HepG2 (cell line): ENCODE measurements around the gene ARCN1. TPM values are rescaled to one million over a fixed set of nuclear protein-coding genes. Genes with fewer than 3 reads are reported as not detected.
A peak's percentile ranks its signal among the peaks of the same experiment; 100 is the strongest.
"Not testable (repeated sequence)": the region's sequence is repeated elsewhere in the genome, so short reads cannot be mapped to it uniquely, and the experiment has no call there.

ENCODE experiments used
- ATAC-seq: fragments of 200-7000 bp; cut with Tn5 transposase; 3 replicates; pipeline ENCODE4 v1.9.1; 2020; ENCODE audit warnings: mild to moderate bottlenecking, moderate library complexity
- BruUV-seq: library from RNA; stranded (reverse); fragments of 400-500 nt; replicated peaks from 2 replicates; lab custom pipeline; 2021; lab: Mats Ljungman, UMichigan
- CTCF ChIA-PET: fragments of 300-600 bp; formaldehyde crosslinking; extraction: SDS; loops from one replicate; lab custom pipeline; 2021; ENCODE audit warnings: low total read pairs, inconsistent platforms, low intra/inter-chr PET ratio; lab: Yijun Ruan, JAX
- POLR2A ChIA-PET: fragments of 350-600 bp; sonication (Branson Sonifier 250); formaldehyde crosslinking; loops from one replicate; lab custom pipeline; 2020; ENCODE audit warnings: antibody characterized with exemption, inconsistent platforms; lab: Yijun Ruan, JAX
- DNase-seq: peaks from one replicate; pipeline ENCODE4 v3.0.0-alpha.2; 2015; ENCODE audit warnings: low spot score
- FAIRE-seq: peaks from 3 replicates; lab custom pipeline; 2011; peaks lifted over from hg19 to GRCh38; lab: Jason Lieb, UNC
- H2AFZ ChIP-seq: one replicate; pipeline ENCODE4 v1.6.1; 2011; ENCODE audit warnings: low read length, inconsistent platforms
- H3K27ac ChIP-seq: fragments of 300-600 bp; 3 replicates; pipeline ENCODE4 v1.8.0; 2011; ENCODE audit warnings: mixed run types, mild to moderate bottlenecking, mixed read lengths, low read length, inconsistent platforms; ENCODE audit not compliant: insufficient read depth; ENCODE audit errors: extremely low read length
- H3K27me3 ChIP-seq, 2 experiments: fragments of 200-600 bp in 1 of 2; 2 replicates in 1 of 2; 3 replicates in 1 of 2; pipeline versions ENCODE4 v1.6.0 to v1.8.0; 2011; ENCODE audit warnings: low read length in 2 of 2, mild to moderate bottlenecking in 2 of 2, moderate library complexity in 2 of 2, inconsistent platforms in 1 of 2; ENCODE audit not compliant: insufficient read depth in 2 of 2, control insufficient read depth in 1 of 2
- H3K36me3 ChIP-seq, 2 experiments: fragments of 200-600 bp in 1 of 2; replicated peaks in 1 of 2; 2 replicates in 1 of 2; 3 replicates in 1 of 2; pipeline versions ENCODE4 v1.5.1 to v1.8.0; 2011; ENCODE audit warnings: low read length in 2 of 2, inconsistent platforms in 1 of 2; ENCODE audit not compliant: insufficient read depth in 2 of 2, control insufficient read depth in 1 of 2
- H3K4me1 ChIP-seq: 2 replicates; pipeline ENCODE4 v1.5.1; 2012; ENCODE audit warnings: low read length, inconsistent platforms; ENCODE audit not compliant: insufficient read depth
- H3K4me2 ChIP-seq: 2 replicates; pipeline ENCODE4 v1.6.0; 2011; ENCODE audit warnings: low read depth, low read length, inconsistent platforms
- H3K4me3 ChIP-seq, 3 experiments: fragments of 200-600 bp in 1 of 3; sonication (generic), shearing (Covaris generic) in 1 of 3; replicated peaks in 1 of 3; 2 replicates each; pipeline ENCODE4 v1.5.1; 2011 to 2016; ENCODE audit warnings: low read length in 3 of 3, inconsistent platforms in 2 of 3, low read depth in 2 of 3, mild to moderate bottlenecking in 2 of 3, control low read depth in 1 of 3, mixed read lengths in 1 of 3; ENCODE audit not compliant: insufficient read depth in 1 of 3
- H3K79me2 ChIP-seq: one replicate; pipeline ENCODE4 v1.6.1; 2011; ENCODE audit warnings: low read length, inconsistent platforms; ENCODE audit not compliant: insufficient read depth
- H3K9ac ChIP-seq: 2 replicates; pipeline ENCODE4 v1.6.0; 2011; ENCODE audit warnings: mild to moderate bottlenecking, low read depth, low read length, inconsistent platforms; ENCODE audit not compliant: insufficient read depth
- H3K9me3 ChIP-seq: 2 replicates; pipeline ENCODE4 v1.5.1; 2012; ENCODE audit warnings: mild to moderate bottlenecking, low read length
- H4K20me1 ChIP-seq: 2 replicates; pipeline ENCODE4 v1.6.0; 2011; ENCODE audit warnings: inconsistent platforms, mild to moderate bottlenecking, low read length, moderate library complexity; ENCODE audit not compliant: insufficient read depth
- CTCF ChIP-seq: sonication (generic); formaldehyde crosslinking; IDR thresholded peaks from 2 replicates; pipeline ENCODE4 v1.5.0; 2020; ENCODE audit warnings: mild to moderate bottlenecking, missing genetic modification reagents, moderate library complexity
- HMGXB4 ChIP-seq, 2 experiments: sonication (generic) in 1 of 2; formaldehyde crosslinking in 1 of 2; IDR thresholded peaks; 2 replicates each; pipeline versions ENCODE4 v1.4.0 to v1.6.1; 2018 to 2020; ENCODE audit warnings: missing genetic modification reagents in 2 of 2, borderline replicate concordance in 1 of 2, low read depth in 1 of 2, mild to moderate bottlenecking in 1 of 2, missing biosample characterization in 1 of 2
- HOXA3 ChIP-seq: sonication (generic); formaldehyde crosslinking; IDR thresholded peaks from 2 replicates; pipeline ENCODE4 v1.5.0; 2020; ENCODE audit warnings: missing genetic modification reagents
- KDM2A ChIP-seq: sonication (generic); formaldehyde crosslinking; IDR thresholded peaks from 2 replicates; pipeline ENCODE4 v1.4.0; 2020; ENCODE audit warnings: low read depth, missing genetic modification reagents, borderline replicate concordance
- MATR3 ChIP-seq: sonication (generic); formaldehyde crosslinking; IDR thresholded peaks from 2 replicates; pipeline ENCODE4 v1.4.0; 2020; ENCODE audit warnings: missing genetic modification reagents
- ONECUT2 ChIP-seq: sonication (generic); formaldehyde crosslinking; IDR thresholded peaks from 2 replicates; pipeline ENCODE4 v1.4.0; 2020; ENCODE audit warnings: missing genetic modification reagents
- RXRB ChIP-seq: IDR thresholded peaks from 2 replicates; pipeline ENCODE4 v1.6.1; 2016; ENCODE audit warnings: borderline replicate concordance, missing genetic modification reagents, missing compliant biosample characterization
- STAG1 ChIP-seq: sonication (generic); formaldehyde crosslinking; IDR thresholded peaks from 2 replicates; pipeline ENCODE4 v1.4.0; 2020; ENCODE audit warnings: missing genetic modification reagents
- ZNF580 ChIP-seq: IDR thresholded peaks from 2 replicates; pipeline ENCODE4 v1.6.1; 2016; ENCODE audit warnings: low read depth, borderline replicate concordance
- ZNF761 ChIP-seq: sonication (generic); formaldehyde crosslinking; conservative IDR thresholded peaks from 2 replicates; pipeline ENCODE4 v1.4.0; 2020; ENCODE audit warnings: mild to moderate bottlenecking, missing genetic modification reagents
- ZSCAN30 ChIP-seq: sonication (generic); formaldehyde crosslinking; IDR thresholded peaks from 2 replicates; pipeline ENCODE4 v1.5.0; 2020; ENCODE audit warnings: mild to moderate bottlenecking, missing genetic modification reagents
- WGBS: methylation state at CpG from one replicate; pipeline ENCODE4 v1.1.6; 2017; ENCODE audit warnings: low lambda C conversion rate; 5-methylcytosine and 5-hydroxymethylcytosine counted together
- in situ Hi-C: cut with HindIII; loops from 2 replicates; pipeline ENCODE4 v1.10.0; 2017; ENCODE audit warnings: low pct_unique_long_range_greater_than_20kb; ENCODE audit not compliant: extremely low pct_ligation_motif_present
- intact Hi-C: fragments of 100-400 bp; cut with micrococcal nuclease; formaldehyde crosslinking; loops from one replicate; pipeline ENCODE4 v1.10.0; 2022; ENCODE audit not compliant: unreplicated experiment
- polyA plus RNA-seq, 8 experiments: library from polyadenylated mRNA; depleted of rRNA in 3 of 8; stranded (reverse) in 7 of 8; unstranded in 1 of 8; fragments of >200 nt; fragmentation: Illumina TruSeq in 4 of 8; extraction: Trizol in 4 of 8; gene quantifications; 2 replicates each; pipeline versions ENCODE4 v1.2.1 to v1.2.3, GENCODE V29; 2011 to 2016; ENCODE audit warnings: low read depth in 4 of 8, missing spikeins in 1 of 8, mixed read lengths in 1 of 8; ENCODE audit not compliant: insufficient read depth in 1 of 8
- total RNA-seq, 5 experiments: library from RNA; depleted of rRNA; stranded (reverse); fragments of >200 nt; fragmentation: Illumina TruSeq; extraction: Trizol; gene quantifications; 2 replicates each; pipeline ENCODE4 v1.2.3, GENCODE V29; 2016; ENCODE audit warnings: low read depth in 1 of 5

Gene ARCN1
- total and polyA plus RNA-seq, 2 of the 13 experiments (the other 11 are each of a cell fraction or from before 2014, with no cell fraction given), result 148 to 200 TPM

GRCh38 chr11:118610773-118611432 is 38.7 kb downstream of the ARCN1 start (continued):
- TF ChIP-seq CTCF (CRISPR knock-in tag) (peak; percentile 84), RXRB (CRISPR knock-in tag) (0 out of 2 replicates have a peak, but pooled peaks have one; percentile 12), STAG1 (CRISPR knock-in tag) (peak; percentile 54), HOXA3 (peak; percentile 31; the same call in 1 of the 2 replicates), HMGXB4 (CRISPR knock-in tag; IDR thresholded peaks at IDR 0.05; ENCODE audit: borderline replicate concordance in 1 of 2, low read depth in 1 of 2) (peak; percentile 35 to 57; a peak in 3 of 4 replicates), ZNF580 (CRISPR knock-in tag) (peak; percentile 67; the same call in 1 of the 2 replicates), MATR3 (CRISPR knock-in tag) (no peak), ZNF761 (CRISPR knock-in tag) (no peak), ZSCAN30 (no peak), ONECUT2 (CRISPR knock-in tag) (no peak), KDM2A (CRISPR knock-in tag) (peak; percentile 48; the same call in 1 of the 2 replicates)

GRCh38 chr11:118611433-118611795 is 39.2 kb downstream of the ARCN1 start:
- intact Hi-C loops, H2AFZ ChIP-seq, H3K9ac ChIP-seq, ATAC-seq, in situ Hi-C loops, BruUV-seq, H3K79me2 ChIP-seq, DNase-seq, H3K36me3 ChIP-seq, FAIRE-seq, H3K4me2 ChIP-seq, H3K9me3 ChIP-seq, H3K27ac ChIP-seq, H4K20me1 ChIP-seq, H3K27me3 ChIP-seq, H3K4me3 ChIP-seq: not testable (repeated sequence)
- WGBS, result 92% methylated on average over 19 of the region's 19 CpGs
- peaks cover 36% of the 10 kb centered on the region for H3K4me1 ChIP-seq
- ChIA-PET CTCF (interaction anchor here (0.8 kb wide), 1 partner anchor 16 kb away, joined by 4 read pairs; no protein-coding TSS in a partner anchor), POLR2A (interaction anchor here (1.5 kb wide), 1 partner anchor 10 kb away, joined by 6 read pairs; no protein-coding TSS in a partner anchor)
